MM.1S (cell line): ENCODE results near the gene NCAM2.
A peak's percentile ranks its signal among the peaks of the same experiment; 100 is the strongest.

Experiments used
- DNase-seq: peaks from one replicate; pipeline ENCODE4 v3.0.0-alpha.2; 2015
- H2AFZ ChIP-seq: fragments of 300-600 bp; sonication (generic); 2 replicates; pipeline ENCODE4 v1.6.0; 2016; ENCODE audit warnings: antibody characterized with exemption, low read length
- H3F3A ChIP-seq: fragments of 300-600 bp; sonication (generic); 2 replicates; pipeline ENCODE4 v1.6.1; 2016; ENCODE audit warnings: mild to moderate bottlenecking, antibody characterized with exemption, low read length, moderate library complexity, mixed read lengths; ENCODE audit not compliant: insufficient read depth
- H3K27ac ChIP-seq: fragments of 300-600 bp; sonication (generic); 2 replicates; pipeline ENCODE4 v1.5.1; 2016; ENCODE audit warnings: mild to moderate bottlenecking, low read length
- H3K27me3 ChIP-seq: fragments of 300-600 bp; sonication (generic); replicated peaks from 2 replicates; pipeline ENCODE4 v1.6.0; 2016; ENCODE audit warnings: low read length; ENCODE audit not compliant: insufficient read depth
- H3K36me3 ChIP-seq: fragments of 300-600 bp; sonication (generic); replicated peaks from 2 replicates; pipeline ENCODE4 v1.6.1; 2016; ENCODE audit warnings: mild to moderate bottlenecking, low read length, mixed read lengths; ENCODE audit not compliant: insufficient read depth
- H3K4me1 ChIP-seq: fragments of 300-600 bp; sonication (generic); 2 replicates; pipeline ENCODE4 v1.6.1; 2016; ENCODE audit warnings: low read length, mixed read lengths
- H3K4me2 ChIP-seq: fragments of 300-600 bp; sonication (generic); 2 replicates; pipeline ENCODE4 v1.6.0; 2016; ENCODE audit warnings: low read depth, low read length
- H3K4me3 ChIP-seq: fragments of 300-600 bp; sonication (generic); 2 replicates; pipeline ENCODE4 v1.5.1; 2016; ENCODE audit warnings: low read length, mixed read lengths
- H3K79me2 ChIP-seq: fragments of 300-600 bp; sonication (generic); 2 replicates; pipeline ENCODE4 v1.6.1; 2016; ENCODE audit warnings: mixed run types, low read length, mixed read lengths
- H3K9ac ChIP-seq: fragments of 300-600 bp; sonication (generic); 2 replicates; pipeline ENCODE4 v1.6.1; 2016; ENCODE audit warnings: low read length, mixed read lengths
- H3K9me2 ChIP-seq: fragments of 300-600 bp; sonication (generic); replicated peaks from 2 replicates; pipeline ENCODE4 v1.6.1; 2016; ENCODE audit warnings: mild to moderate bottlenecking, low read length, mixed read lengths; ENCODE audit not compliant: insufficient read depth
- H3K9me3 ChIP-seq: fragments of 300-600 bp; sonication (generic); replicated peaks from 2 replicates; pipeline ENCODE4 v1.6.1; 2016; ENCODE audit warnings: mild to moderate bottlenecking, low read length, mixed read lengths; ENCODE audit not compliant: insufficient read depth
- H4K20me1 ChIP-seq: fragments of 300-600 bp; sonication (generic); 2 replicates; pipeline ENCODE4 v1.6.1; 2016; ENCODE audit warnings: mild to moderate bottlenecking, low read length, moderate library complexity, mixed read lengths; ENCODE audit not compliant: insufficient read depth
- EZH2 ChIP-seq: fragments of 300-600 bp; sonication (generic); optimal IDR thresholded peaks from 2 replicates; pipeline ENCODE3; 2017; ENCODE audit warnings: low read depth, mild to moderate bottlenecking, antibody characterized with exemption, low read length, mixed read lengths
- EZH2phosphoT487 ChIP-seq: fragments of 300-600 bp; sonication (generic); IDR thresholded peaks from 2 replicates; pipeline ENCODE4 v1.6.1; 2018; ENCODE audit warnings: antibody characterized with exemption, low read length
- TF ChIP-seq, protein P1 (sequence below): fragments of 300-600 bp; sonication (generic); IDR thresholded peaks from 2 replicates; pipeline ENCODE4 v1.5.1; 2016; ENCODE audit warnings: antibody characterized with exemption, low read length, mixed read lengths

Gene NCAM2

DNA sequence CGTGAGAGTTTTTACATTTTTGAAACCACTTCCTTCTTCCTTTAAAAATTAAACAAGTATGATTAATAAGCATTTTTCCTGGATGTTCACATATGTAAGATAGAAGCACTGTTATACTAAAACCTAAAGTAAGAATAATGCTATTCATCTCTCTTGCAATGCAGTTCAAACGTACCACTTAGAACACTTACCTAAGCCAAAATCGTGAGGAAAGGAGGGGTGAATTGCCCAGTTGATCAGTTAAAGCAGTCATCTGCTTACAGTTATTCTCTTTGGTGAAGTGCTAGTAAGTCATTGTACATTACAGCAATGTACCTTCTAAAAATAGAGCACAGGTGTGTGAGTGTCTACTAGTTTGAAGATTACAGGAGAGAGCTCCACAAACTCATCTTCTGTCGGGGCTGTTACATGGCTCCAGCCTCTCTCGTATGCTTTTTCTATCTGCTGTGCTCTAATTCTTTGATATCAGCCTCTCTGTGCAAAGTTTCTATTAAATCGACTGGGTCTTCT is 3.4 kb downstream of the NCAM2 start:
- peak overlapping the region; percentile 55 for H3K4me3 ChIP-seq
- peak overlapping the region; percentile 42; the same call in 1 of the 2 replicates for H3K27ac ChIP-seq
- H3K9me3 ChIP-seq: no peaks in the 10 kb centered on the region
- peaks cover 16% of the 10 kb centered on the region for H3F3A ChIP-seq
- no peaks in the 10 kb centered on the region for H4K20me1 ChIP-seq
- H3K9ac ChIP-seq: peak overlapping the region; percentile 4; the same call in 1 of the 2 replicates
- peak overlapping the region; percentile 64 for H2AFZ ChIP-seq
- peak overlapping the region; percentile 69 for H3K4me2 ChIP-seq
- no peaks in the 10 kb centered on the region for H3K79me2 ChIP-seq
- no peaks in the 10 kb centered on the region for H3K36me3 ChIP-seq
- no peaks in the 10 kb centered on the region for H3K27me3 ChIP-seq
- peak; percentile 63 for DNase-seq
- peaks cover 8% of the 10 kb centered on the region for H3K4me1 ChIP-seq
- TF ChIP-seq, protein P1, sequence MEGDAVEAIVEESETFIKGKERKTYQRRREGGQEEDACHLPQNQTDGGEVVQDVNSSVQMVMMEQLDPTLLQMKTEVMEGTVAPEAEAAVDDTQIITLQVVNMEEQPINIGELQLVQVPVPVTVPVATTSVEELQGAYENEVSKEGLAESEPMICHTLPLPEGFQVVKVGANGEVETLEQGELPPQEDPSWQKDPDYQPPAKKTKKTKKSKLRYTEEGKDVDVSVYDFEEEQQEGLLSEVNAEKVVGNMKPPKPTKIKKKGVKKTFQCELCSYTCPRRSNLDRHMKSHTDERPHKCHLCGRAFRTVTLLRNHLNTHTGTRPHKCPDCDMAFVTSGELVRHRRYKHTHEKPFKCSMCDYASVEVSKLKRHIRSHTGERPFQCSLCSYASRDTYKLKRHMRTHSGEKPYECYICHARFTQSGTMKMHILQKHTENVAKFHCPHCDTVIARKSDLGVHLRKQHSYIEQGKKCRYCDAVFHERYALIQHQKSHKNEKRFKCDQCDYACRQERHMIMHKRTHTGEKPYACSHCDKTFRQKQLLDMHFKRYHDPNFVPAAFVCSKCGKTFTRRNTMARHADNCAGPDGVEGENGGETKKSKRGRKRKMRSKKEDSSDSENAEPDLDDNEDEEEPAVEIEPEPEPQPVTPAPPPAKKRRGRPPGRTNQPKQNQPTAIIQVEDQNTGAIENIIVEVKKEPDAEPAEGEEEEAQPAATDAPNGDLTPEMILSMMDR: no peak
- TF ChIP-seq EZH2 (no peak), EZH2phosphoT487 (no peak)
- no peaks in the 10 kb centered on the region for H3K9me2 ChIP-seq

- Histone ChIP-seq H2AFZ (peak overlapping the region; percentile 64), H3F3A (peaks cover 16% of the 10 kb centered on the region)
Observed at GRCh38 chr21:21002153-21002552, 3.9 kb downstream of the NCAM2 start.

GRCh38 chr21:21003701-21004100 is 5.5 kb downstream of the NCAM2 start:
- no peaks in the 10 kb centered on the region for H3K9me2 ChIP-seq
- H3K27ac ChIP-seq: no peak overlapping the region
- peak; percentile 42 for DNase-seq
- H2AFZ ChIP-seq: no peak overlapping the region
- H3F3A ChIP-seq: peaks cover 12% of the 10 kb centered on the region
- no peaks in the 10 kb centered on the region for H3K79me2 ChIP-seq
- H3K4me2 ChIP-seq: no peak overlapping the region
- H3K4me3 ChIP-seq: no peak overlapping the region
- no peaks in the 10 kb centered on the region for H4K20me1 ChIP-seq
- TF ChIP-seq, protein P1: peak; percentile 57
- no peak for TF ChIP-seq EZH2phosphoT487
- H3K4me1 ChIP-seq: peaks cover 8% of the 10 kb centered on the region
- H3K36me3 ChIP-seq: no peaks in the 10 kb centered on the region
- H3K9me3 ChIP-seq: no peaks in the 10 kb centered on the region
- no peak overlapping the region for H3K9ac ChIP-seq
- no peaks in the 10 kb centered on the region for H3K27me3 ChIP-seq

More at GRCh38 chr21:21002153-21002552, 3.9 kb downstream of the NCAM2 start:
- peak overlapping the region; percentile 55 for H3K4me3 ChIP-seq
- H3K79me2 ChIP-seq: no peaks in the 10 kb centered on the region
- no peaks in the 10 kb centered on the region for H4K20me1 ChIP-seq
- DNase-seq: peak; percentile 30
- no peaks in the 10 kb centered on the region for H3K9me3 ChIP-seq
- no peaks in the 10 kb centered on the region for H3K36me3 ChIP-seq
- H3K9ac ChIP-seq: peak overlapping the region; percentile 4; the same call in 1 of the 2 replicates
- H3K27ac ChIP-seq: peak overlapping the region; percentile 42; the same call in 1 of the 2 replicates
- no peaks in the 10 kb centered on the region for H3K27me3 ChIP-seq
- peak overlapping the region; percentile 69 for H3K4me2 ChIP-seq
- H3K4me1 ChIP-seq: peaks cover 8% of the 10 kb centered on the region
- TF ChIP-seq, protein P1: no peak
- no peak for TF ChIP-seq EZH2
- no peak for TF ChIP-seq EZH2phosphoT487
- no peaks in the 10 kb centered on the region for H3K9me2 ChIP-seq
